Neural progenitor cell (in vitro differentiated cells): ENCODE results near the gene B3GALT4. TPM values are rescaled to one million over a fixed set of nuclear protein-coding genes. Genes with fewer than 3 reads are reported as not detected.

Source experiments
- DNase-seq: peaks from one replicate; pipeline ENCODE4 v3.0.0-alpha.2; 2016; ENCODE audit warnings: low spot score
- H2AFZ ChIP-seq: fragments of 200-600 bp; sonication (generic); replicated peaks from 2 replicates; pipeline ENCODE4 v1.6.1; 2016; ENCODE audit warnings: antibody characterized with exemption
- H3F3A ChIP-seq: fragments of 200-600 bp; sonication (generic); 2 replicates; pipeline ENCODE4 v1.6.1; 2016; ENCODE audit warnings: antibody characterized with exemption, low read depth
- H3K27ac ChIP-seq: fragments of 200-600 bp; sonication (generic); 2 replicates; pipeline ENCODE4 v1.5.1; 2016; ENCODE audit warnings: mild to moderate bottlenecking
- H3K27me3 ChIP-seq: fragments of 200-600 bp; sonication (generic); 2 replicates; pipeline ENCODE4 v1.6.1; 2016; ENCODE audit warnings: mild to moderate bottlenecking, moderate library complexity
- H3K36me3 ChIP-seq: fragments of 200-600 bp; sonication (generic); 2 replicates; pipeline ENCODE4 v1.5.1; 2016
- H3K4me1 ChIP-seq: fragments of 200-600 bp; sonication (generic); 2 replicates; pipeline ENCODE4 v1.6.1; 2016; ENCODE audit warnings: mixed run types
- H3K4me2 ChIP-seq: fragments of 200-600 bp; sonication (generic); 2 replicates; pipeline ENCODE4 v1.6.1; 2016
- H3K4me3 ChIP-seq: fragments of 200-600 bp; sonication (generic); 2 replicates; pipeline ENCODE4 v1.5.1; 2016
- H3K79me2 ChIP-seq: fragments of 200-600 bp; sonication (generic); 2 replicates; pipeline ENCODE4 v1.6.1; 2016; ENCODE audit warnings: low read depth
- H3K9ac ChIP-seq: fragments of 200-600 bp; sonication (generic); 2 replicates; pipeline ENCODE4 v1.6.1; 2016
- H3K9me3 ChIP-seq: fragments of 200-600 bp; sonication (generic); 2 replicates; pipeline ENCODE4 v1.5.1; 2016; ENCODE audit warnings: low read depth
- H4K20me1 ChIP-seq: fragments of 200-600 bp; sonication (generic); 2 replicates; pipeline ENCODE4 v1.6.1; 2016; ENCODE audit warnings: low read depth
- H3K27ac Mint-ChIP-seq: 3 replicates; pipeline ENCODE4 v1.8.0; 2021; ENCODE audit warnings: mixed read lengths
- H3K27me3 Mint-ChIP-seq: 2 replicates; pipeline ENCODE4 v1.8.0; 2022; ENCODE audit warnings: low read depth, mild to moderate bottlenecking, inconsistent platforms, moderate library complexity, mixed read lengths; ENCODE audit not compliant: insufficient read depth
- H3K36me3 Mint-ChIP-seq: 3 replicates; pipeline ENCODE4 v1.8.0; 2021; ENCODE audit warnings: mixed read lengths
- H3K4me1 Mint-ChIP-seq: 3 replicates; pipeline ENCODE4 v1.8.0; 2021; ENCODE audit warnings: mixed read lengths
- H3K4me3 Mint-ChIP-seq: 3 replicates; pipeline ENCODE4 v1.8.0; 2021; ENCODE audit warnings: mild to moderate bottlenecking, moderate library complexity, mixed read lengths
- H3K9me3 Mint-ChIP-seq: 3 replicates; pipeline ENCODE4 v1.8.0; 2020; ENCODE audit warnings: mixed read lengths
- CTCF ChIP-seq: fragments of 200-600 bp; sonication (generic); IDR thresholded peaks from 2 replicates; pipeline ENCODE4 v1.5.1; 2017; ENCODE audit warnings: antibody characterized with exemption, mild to moderate bottlenecking
- EZH2 ChIP-seq: fragments of 200-600 bp; sonication (generic); IDR thresholded peaks from 2 replicates; pipeline ENCODE4 v1.6.1; 2017; ENCODE audit warnings: antibody characterized with exemption, mild to moderate bottlenecking, moderate library complexity
- EZH2phosphoT487 ChIP-seq: fragments of 200-600 bp; sonication (generic); IDR thresholded peaks from 2 replicates; pipeline ENCODE4 v1.6.1; 2017; ENCODE audit warnings: antibody characterized with exemption
- total RNA-seq: library from RNA; depleted of rRNA; stranded (reverse); fragments of >200 nt; gene quantifications from 2 replicates; pipeline ENCODE4 v1.2.3, GENCODE V29; 2015; ENCODE audit warnings: low replicate concordance

The B3GALT4 gene
- total RNA-seq, 1 donor from 2014 or later, result 1.1 TPM

GRCh38 chr6:33319939-33320314 lies 43.0 kb downstream of the B3GALT4 start:
- Histone ChIP-seq H3K4me2 (no peak overlapping the region), H3F3A (peaks cover 57% of the 10 kb centered on the region), H3K27ac (no peak overlapping the region), H3K4me3 (no peak overlapping the region), H4K20me1 (peaks cover 20% of the 10 kb centered on the region), H3K4me1 (peaks cover 19% of the 10 kb centered on the region), H3K36me3 (no peaks in the 10 kb centered on the region), H3K9me3 (no peaks in the 10 kb centered on the region), H3K27me3 (no peaks in the 10 kb centered on the region), H3K9ac (no peak overlapping the region), H3K79me2 (peaks cover 41% of the 10 kb centered on the region), H2AFZ (no peak overlapping the region)
- DNase-seq, result no peak
- H3K27me3 Mint-ChIP-seq, result peaks cover 6% of the 10 kb centered on the region
- H3K27ac Mint-ChIP-seq, result no peak overlapping the region
- no peaks in the 10 kb centered on the region for H3K9me3 Mint-ChIP-seq
- peaks cover 24% of the 10 kb centered on the region for H3K36me3 Mint-ChIP-seq
- no peak for TF ChIP-seq EZH2
- no peak for TF ChIP-seq EZH2phosphoT487
- TF ChIP-seq CTCF, result no peak
- peak overlapping the region; percentile 98 for H3K4me3 Mint-ChIP-seq
- peaks cover 62% of the 10 kb centered on the region for H3K4me1 Mint-ChIP-seq

GRCh38 chr6:33320315-33321181 lies 43.6 kb downstream of the B3GALT4 start:
- DNase-seq, result no peak
- H3K4me2 ChIP-seq, result peak overlapping the region; percentile 77
- Mint-ChIP-seq H3K9me3 (no peaks in the 10 kb centered on the region), H3K27ac (peak overlapping the region; percentile 50), H3K36me3 (peaks cover 22% of the 10 kb centered on the region), H3K4me1 (peaks cover 61% of the 10 kb centered on the region), H3K27me3 (peaks cover 6% of the 10 kb centered on the region), H3K4me3 (peak overlapping the region; percentile 85)
- H3K9ac ChIP-seq, result no peak overlapping the region
- peaks cover 41% of the 10 kb centered on the region for H3K79me2 ChIP-seq
- H3K4me3 ChIP-seq, result no peak overlapping the region
- H3K9me3 ChIP-seq, result no peaks in the 10 kb centered on the region
- H3K27ac ChIP-seq, result no peak overlapping the region
- peaks cover 51% of the 10 kb centered on the region for H3F3A ChIP-seq
- no peaks in the 10 kb centered on the region for H3K27me3 ChIP-seq
- no peaks in the 10 kb centered on the region for H3K36me3 ChIP-seq
- no peak for TF ChIP-seq EZH2phosphoT487
- no peak for TF ChIP-seq CTCF
- TF ChIP-seq EZH2, result no peak
- H3K4me1 ChIP-seq, result peaks cover 17% of the 10 kb centered on the region
- H4K20me1 ChIP-seq, result peaks cover 14% of the 10 kb centered on the region
- no peak overlapping the region for H2AFZ ChIP-seq

GRCh38 chr6:33321227-33321626 lies 44.3 kb downstream of the B3GALT4 start:
- peak overlapping the region; percentile 77 for H3K4me2 ChIP-seq
- peaks cover 6% of the 10 kb centered on the region for H3K27me3 Mint-ChIP-seq
- H3K9me3 Mint-ChIP-seq, result no peaks in the 10 kb centered on the region
- no peaks in the 10 kb centered on the region for H3K9me3 ChIP-seq
- no peaks in the 10 kb centered on the region for H3K36me3 ChIP-seq
- H3K4me1 ChIP-seq, result peaks cover 17% of the 10 kb centered on the region
- H3K4me3 ChIP-seq, result peak overlapping the region; percentile 77
- no peak overlapping the region for H3K27ac Mint-ChIP-seq
- no peak for TF ChIP-seq EZH2phosphoT487
- no peak for TF ChIP-seq EZH2
- H3K27me3 ChIP-seq, result no peaks in the 10 kb centered on the region
- peaks cover 50% of the 10 kb centered on the region for H3F3A ChIP-seq
- H3K9ac ChIP-seq, result no peak overlapping the region
- H3K27ac ChIP-seq, result no peak overlapping the region
- H4K20me1 ChIP-seq, result peaks cover 10% of the 10 kb centered on the region
- peak overlapping the region; percentile 85 for H3K4me3 Mint-ChIP-seq
- H3K4me1 Mint-ChIP-seq, result peaks cover 61% of the 10 kb centered on the region
- H3K79me2 ChIP-seq, result peaks cover 41% of the 10 kb centered on the region
- H2AFZ ChIP-seq, result no peak overlapping the region
- no peak for DNase-seq
- peaks cover 19% of the 10 kb centered on the region for H3K36me3 Mint-ChIP-seq

GRCh38 chr6:33323623-33323948 lies 46.7 kb downstream of the B3GALT4 start:
- peak overlapping the region; percentile 66 for H2AFZ ChIP-seq
- Mint-ChIP-seq H3K4me1 (peaks cover 41% of the 10 kb centered on the region), H3K9me3 (no peaks in the 10 kb centered on the region), H3K27ac (peak overlapping the region; percentile 48), H3K27me3 (peaks cover 4% of the 10 kb centered on the region), H3K36me3 (peaks cover 16% of the 10 kb centered on the region), H3K4me3 (peak overlapping the region; percentile 97)
- DNase-seq, result no peak
- no peaks in the 10 kb centered on the region for H3K27me3 ChIP-seq
- peak overlapping the region; percentile 77 for H3K4me2 ChIP-seq
- no peak for TF ChIP-seq CTCF
- TF ChIP-seq EZH2, result no peak
- no peak for TF ChIP-seq EZH2phosphoT487
- peaks cover 37% of the 10 kb centered on the region for H3K79me2 ChIP-seq
- no peak overlapping the region for H3K9ac ChIP-seq
- peaks cover 29% of the 10 kb centered on the region for H3F3A ChIP-seq
- no peaks in the 10 kb centered on the region for H3K9me3 ChIP-seq
- H3K27ac ChIP-seq, result no peak overlapping the region
- H3K36me3 ChIP-seq, result no peaks in the 10 kb centered on the region
- no peaks in the 10 kb centered on the region for H4K20me1 ChIP-seq
- H3K4me3 ChIP-seq, result peak overlapping the region; percentile 77
- peaks cover 14% of the 10 kb centered on the region for H3K4me1 ChIP-seq
